Fibroblast of skin of left biceps (primary cell): Measurements from ENCODE around the gene NDRG3.
"Not testable (repeated sequence)": the region's sequence is repeated elsewhere in the genome, so short reads cannot be mapped to it uniquely, and the experiment has no call there.

Experiments used
- DNase-seq, 2 experiments: peaks; one replicate each; pipeline ENCODE4 v3.0.0-alpha.2; 2013; ENCODE audit warnings: low read depth in 2 of 2

The NDRG3 gene

GRCh38 chr20:36760647-36761046 is 14.8 kb upstream of the NDRG3 start:
- no peak for DNase-seq

- no peak for DNase-seq
Observed at GRCh38 chr20:36758276-36758675, 12.4 kb upstream of the NDRG3 start.

- DNase-seq = no peak
Observed at GRCh38 chr20:36756496-36756895, 10.6 kb upstream of the NDRG3 start.

GRCh38 chr20:36754656-36755222 is 8.8 kb upstream of the NDRG3 start:
- DNase-seq = peak; percentile 18 to 25

GRCh38 chr20:36752582-36752981 is 6.7 kb upstream of the NDRG3 start:
- DNase-seq = no peak

GRCh38 chr20:36745234-36745926 is 510 bp downstream of the NDRG3 start:
- no peak for DNase-seq

GRCh38 chr20:36744764-36745191 is 1.1 kb downstream of the NDRG3 start:
- no peak for DNase-seq

- DNase-seq = no peak
Observed at GRCh38 chr20:36744243-36744642, 1.6 kb downstream of the NDRG3 start.

GRCh38 chr20:36742558-36742957 is 3.3 kb downstream of the NDRG3 start:
- no peak for DNase-seq

- no peak for DNase-seq
Observed at GRCh38 chr20:36741072-36741471, 4.8 kb downstream of the NDRG3 start.

GRCh38 chr20:36737183-36737499 is 8.7 kb downstream of the NDRG3 start:
- DNase-seq = no peak

- no peak for DNase-seq
Observed at GRCh38 chr20:36736451-36737182, 9.3 kb downstream of the NDRG3 start.

- DNase-seq = no peak
Observed at GRCh38 chr20:36732456-36732855, 13.4 kb downstream of the NDRG3 start.

- DNase-seq = no peak
Observed at GRCh38 chr20:36728986-36729385, 16.9 kb downstream of the NDRG3 start.

GRCh38 chr20:36726168-36726567 is 19.7 kb downstream of the NDRG3 start:
- no peak for DNase-seq

- no peak for DNase-seq
Observed at GRCh38 chr20:36720510-36720909, 25.4 kb downstream of the NDRG3 start.

GRCh38 chr20:36717657-36718056 is 28.2 kb downstream of the NDRG3 start:
- no peak for DNase-seq

GRCh38 chr20:36717021-36717420 is 28.9 kb downstream of the NDRG3 start:
- no peak for DNase-seq

- DNase-seq = no peak
Observed at GRCh38 chr20:36712775-36713174, 33.1 kb downstream of the NDRG3 start.

- no peak for DNase-seq
Observed at GRCh38 chr20:36709126-36709525, 36.8 kb downstream of the NDRG3 start.

GRCh38 chr20:36703530-36703929 is 42.4 kb downstream of the NDRG3 start:
- no peak for DNase-seq

GRCh38 chr20:36700438-36700837 is 45.5 kb downstream of the NDRG3 start:
- DNase-seq = no peak

- not testable (repeated sequence) for DNase-seq
Observed at GRCh38 chr20:36695467-36695866, 50.4 kb downstream of the NDRG3 start.
